NCI-H446 (cell line): ENCODE data around the gene FSCN2.
A peak's percentile ranks its signal among the peaks of the same experiment; 100 is the strongest.

ENCODE experiments used
- DNase-seq, 2 experiments: peaks; one replicate each; lab custom pipeline; 2025; lab: John Stamatoyannopoulos, UW

FSCN2 gene

DNA sequence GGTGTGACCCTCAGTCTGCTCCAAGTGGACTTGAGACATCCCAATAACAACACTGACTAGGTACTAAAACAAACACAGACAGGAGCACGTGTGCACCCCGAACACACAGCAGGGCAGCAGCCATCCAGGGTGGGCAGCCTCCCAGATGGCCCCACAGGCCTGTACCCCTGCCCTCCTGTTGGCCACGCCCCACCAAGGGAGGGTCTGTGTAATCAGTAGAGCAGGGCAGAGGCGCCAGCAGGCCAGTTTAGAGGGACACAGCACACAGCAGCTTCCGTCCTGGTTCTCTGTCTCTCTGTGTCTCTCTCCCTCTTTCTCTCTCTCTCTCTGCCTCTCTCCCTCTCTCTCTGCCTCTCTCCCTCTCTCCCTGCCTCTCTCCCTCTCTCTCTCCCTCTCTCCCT lies 37.0 kb upstream of the FSCN2 start:
- DNase-seq, result no peak

- DNase-seq, result no peak
Measured at GRCh38 chr17:81491761-81492160, 36.4 kb upstream of the FSCN2 start.

DNA sequence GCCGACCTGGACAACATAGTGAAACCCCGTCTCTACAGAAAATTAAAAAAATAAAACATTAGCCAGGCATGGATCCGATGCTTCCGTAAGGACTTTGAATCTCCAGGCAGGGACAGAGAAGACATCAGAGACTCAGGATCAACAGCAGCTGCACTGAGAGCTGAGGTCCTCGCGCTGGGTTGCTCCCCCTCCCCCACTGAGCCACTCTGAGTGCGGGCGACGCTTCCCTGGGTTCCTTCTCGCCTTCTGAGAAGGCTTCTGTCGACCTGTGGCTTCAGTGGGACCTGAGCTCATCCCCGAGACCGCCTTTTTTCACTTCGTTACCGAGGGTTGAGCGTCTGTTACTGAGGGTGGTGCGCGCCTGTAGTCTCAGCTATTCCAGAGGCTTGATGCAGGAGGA lies 36.0 kb upstream of the FSCN2 start:
- DNase-seq, result no peak

DNA sequence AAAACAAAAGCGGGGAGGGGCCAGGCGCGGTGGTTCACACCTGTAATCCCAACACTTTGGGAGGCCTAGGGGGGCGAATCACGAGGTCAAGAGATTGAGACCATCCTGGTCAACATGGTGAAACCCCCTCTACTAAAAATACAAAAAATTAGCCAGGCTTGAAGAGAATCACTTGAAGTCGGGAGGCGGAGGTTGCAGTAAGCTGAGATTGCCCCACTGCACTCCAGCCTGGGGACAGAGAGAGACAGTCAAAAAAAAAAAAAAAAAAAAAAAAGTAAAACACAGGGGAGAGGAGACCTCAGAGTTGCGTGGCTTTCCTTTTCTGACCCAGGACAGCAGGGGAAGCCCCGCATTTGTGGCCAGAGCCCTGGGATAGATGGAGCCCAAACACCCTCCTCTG lies 35.5 kb upstream of the FSCN2 start:
- DNase-seq, result no peak

- no peak for DNase-seq
Measured at GRCh38 chr17:81493198-81494038, 34.8 kb upstream of the FSCN2 start.

- DNase-seq, result peak; percentile 53 to 76
Measured at GRCh38 chr17:81494626-81495377, 33.4 kb upstream of the FSCN2 start.

DNA sequence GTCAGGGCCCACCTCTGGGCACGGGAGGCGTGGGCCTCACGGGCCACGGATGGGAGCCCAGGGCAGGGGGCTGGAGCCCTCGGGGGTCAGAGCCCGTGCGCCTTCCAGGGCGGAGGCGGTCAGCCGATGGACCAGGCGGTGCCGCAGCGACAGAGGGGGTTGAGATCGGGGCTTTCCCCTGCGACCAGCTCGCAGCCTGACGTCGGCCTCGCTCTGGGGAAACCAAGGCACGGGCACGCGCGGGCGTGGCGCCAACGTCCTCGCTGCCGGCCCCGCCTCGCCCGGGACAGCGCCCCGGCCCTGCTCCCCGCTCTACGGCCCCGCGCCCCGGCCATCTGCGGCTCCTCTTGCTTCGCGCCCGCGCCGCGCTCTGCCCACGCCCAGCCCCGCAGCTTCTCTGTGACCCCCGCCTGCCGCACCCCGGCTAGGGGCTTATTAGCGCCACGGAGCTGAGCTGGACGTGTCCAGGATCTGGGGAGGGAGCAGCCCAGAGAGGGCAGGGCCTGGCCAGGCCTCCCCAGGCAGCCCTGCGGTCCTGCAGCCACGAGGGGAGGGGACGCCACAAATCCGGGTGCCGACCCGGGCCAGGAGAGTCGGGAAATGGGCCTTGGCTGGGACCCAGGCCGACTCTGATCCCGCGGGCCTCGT lies 29.1 kb upstream of the FSCN2 start:
- no peak for DNase-seq

- no peak for DNase-seq
Measured at GRCh38 chr17:81499601-81499970, 28.6 kb upstream of the FSCN2 start.

DNA sequence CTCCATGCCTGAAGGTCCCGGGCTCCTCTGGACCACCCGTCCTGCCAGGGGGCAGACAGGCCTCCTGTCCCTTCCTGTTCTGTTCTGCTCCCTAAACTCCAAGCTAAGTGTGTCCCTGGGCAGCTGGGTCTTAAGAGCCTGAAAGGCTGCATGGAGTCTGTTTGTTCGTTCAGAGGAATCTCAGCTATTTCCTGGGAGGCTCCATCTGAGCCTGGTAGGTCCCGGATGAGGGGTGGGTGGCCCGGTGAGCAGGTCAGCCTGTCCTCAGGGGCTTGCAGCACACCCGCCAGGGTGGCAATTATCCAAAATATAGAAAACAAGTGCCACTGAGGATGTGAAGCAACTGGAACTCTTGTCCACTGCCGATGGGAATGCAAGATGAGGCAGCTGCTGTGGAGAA lies 28.1 kb upstream of the FSCN2 start:
- DNase-seq, result no peak

- no peak for DNase-seq
Measured at GRCh38 chr17:81502471-81503017, 25.6 kb upstream of the FSCN2 start.

DNA sequence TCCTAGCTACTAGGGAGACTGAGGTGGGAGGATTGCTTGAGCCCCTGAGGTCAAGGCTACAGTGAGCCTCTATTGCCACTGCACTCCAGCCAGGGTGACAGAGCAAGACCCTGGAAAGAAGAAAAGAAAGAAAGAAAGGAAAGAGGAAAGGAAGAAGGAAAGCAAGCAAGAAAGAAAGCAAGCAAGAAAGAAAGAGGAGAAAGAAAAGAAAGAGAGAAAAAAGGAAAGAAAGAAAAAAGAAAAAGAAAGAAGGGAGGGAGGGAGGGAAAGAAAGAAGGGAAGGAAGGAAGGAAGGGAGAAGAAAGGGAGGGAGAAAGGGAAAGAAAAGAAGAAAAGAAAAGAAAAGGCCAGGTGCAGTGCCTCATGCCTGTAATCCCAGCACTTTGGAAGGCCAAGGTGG lies 24.6 kb upstream of the FSCN2 start:
- DNase-seq, result no peak

DNA sequence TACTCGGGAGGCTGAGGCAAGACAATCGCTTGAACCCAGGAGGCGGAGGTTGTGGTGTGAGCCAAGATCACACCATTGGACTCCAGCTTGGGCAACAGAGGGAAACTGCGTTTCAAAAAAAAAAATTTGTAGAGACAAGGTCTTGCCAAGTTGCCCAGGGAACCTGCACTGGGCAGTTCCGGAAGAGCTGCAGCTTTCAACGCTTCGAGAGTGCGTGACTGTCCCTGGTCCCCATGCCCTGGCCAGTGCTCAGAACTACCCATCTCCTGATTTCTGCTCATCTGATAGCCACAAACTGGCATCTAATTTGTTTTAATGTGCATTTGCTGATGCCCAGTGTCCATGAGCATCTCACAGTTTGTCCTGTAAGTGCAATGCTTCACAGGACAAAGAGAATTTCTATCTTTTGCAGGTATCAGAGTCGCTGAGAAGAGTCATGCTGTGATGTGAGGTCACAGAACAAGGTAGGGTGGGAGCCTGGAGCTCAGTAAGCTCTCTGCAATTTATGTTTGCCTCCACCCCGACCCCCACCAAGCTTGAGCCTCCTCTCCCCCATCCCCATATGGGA lies 19.5 kb upstream of the FSCN2 start:
- no peak for DNase-seq

- no peak for DNase-seq
Measured at GRCh38 chr17:81509207-81509971, 18.8 kb upstream of the FSCN2 start.

DNA sequence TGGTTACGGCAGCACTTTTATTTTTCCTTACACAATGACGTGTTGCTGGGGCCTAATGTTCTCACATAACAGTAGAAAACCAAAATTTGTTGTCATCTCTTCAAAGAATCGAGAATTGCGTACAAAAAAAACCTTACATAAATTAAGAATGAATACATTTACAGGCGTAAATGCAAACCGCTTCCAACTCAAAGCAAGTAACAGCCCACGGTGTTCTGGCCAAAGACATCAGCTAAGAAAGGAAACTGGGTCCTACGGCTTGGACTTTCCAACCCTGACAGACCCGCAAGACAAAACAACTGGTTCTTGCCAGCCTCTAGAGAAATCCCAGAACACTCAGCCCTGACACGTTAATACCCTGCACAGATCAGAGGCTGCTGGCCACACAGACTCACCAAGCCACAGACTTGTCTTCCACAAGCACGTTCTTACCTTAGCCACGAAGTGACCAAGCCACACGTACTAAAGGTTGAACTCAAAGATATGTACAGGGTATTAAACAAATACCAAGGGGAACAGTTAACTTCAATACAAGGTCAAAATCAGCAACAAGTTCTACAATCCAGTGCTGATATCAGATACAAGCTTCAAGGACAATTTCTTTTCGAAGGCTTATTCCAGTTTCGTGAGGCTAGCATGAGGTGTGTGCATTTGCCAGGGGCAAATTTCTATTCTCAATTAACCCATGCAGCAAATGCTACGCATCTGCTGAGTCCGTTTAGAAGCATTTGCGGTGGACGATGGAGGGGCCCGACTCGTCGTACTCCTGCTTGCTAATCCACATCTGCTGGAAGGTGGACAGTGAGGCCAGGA lies 18.0 kb upstream of the FSCN2 start:
- no peak for DNase-seq

DNA sequence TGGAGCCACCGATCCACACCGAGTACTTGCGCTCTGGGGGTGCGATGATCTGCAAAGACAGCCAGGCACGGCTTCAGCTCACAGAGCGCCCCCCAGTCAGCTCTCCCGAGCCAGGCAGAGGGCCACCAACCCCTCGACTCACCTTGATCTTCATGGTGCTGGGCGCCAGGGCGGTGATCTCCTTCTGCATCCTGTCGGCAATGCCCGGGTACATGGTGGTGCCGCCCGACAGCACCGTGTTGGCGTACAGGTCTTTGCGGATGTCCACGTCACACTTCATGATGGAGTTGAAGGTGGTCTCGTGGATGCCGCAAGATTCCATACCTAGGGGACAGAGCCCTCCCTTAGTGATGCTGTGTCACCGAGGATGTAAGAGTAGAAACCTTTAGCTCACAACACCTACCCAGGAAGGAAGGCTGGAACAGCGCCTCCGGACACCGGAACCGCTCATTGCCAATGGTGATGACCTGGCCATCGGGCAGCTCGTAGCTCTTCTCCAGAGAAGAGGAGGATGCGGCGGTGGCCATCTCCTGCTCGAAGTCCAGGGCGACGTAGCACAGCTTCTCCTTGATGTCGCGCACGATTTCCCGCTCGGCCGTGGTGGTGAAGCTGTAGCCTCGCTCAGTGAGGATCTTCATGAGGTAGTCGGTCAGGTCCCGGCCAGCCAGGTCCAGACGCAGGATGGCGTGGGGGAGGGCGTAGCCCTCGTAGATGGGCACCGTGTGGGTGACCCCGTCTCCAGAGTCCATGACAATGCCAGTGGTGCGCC lies 17.2 kb upstream of the FSCN2 start:
- DNase-seq, result no peak

DNA sequence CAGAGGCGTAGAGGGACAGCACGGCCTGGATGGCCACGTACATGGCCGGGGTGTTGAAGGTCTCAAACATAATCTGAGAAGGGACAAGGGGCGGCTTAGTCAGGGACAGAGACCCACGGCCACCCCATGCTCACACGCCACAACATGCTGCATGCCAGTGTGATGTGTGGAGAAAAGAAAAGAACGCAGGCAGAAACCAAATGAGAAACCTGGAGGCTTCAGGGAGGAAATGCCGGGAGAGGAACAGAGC lies 16.7 kb upstream of the FSCN2 start:
- no peak for DNase-seq

- DNase-seq, result no peak
Measured at GRCh38 chr17:81511804-81512561, 16.2 kb upstream of the FSCN2 start.

DNA sequence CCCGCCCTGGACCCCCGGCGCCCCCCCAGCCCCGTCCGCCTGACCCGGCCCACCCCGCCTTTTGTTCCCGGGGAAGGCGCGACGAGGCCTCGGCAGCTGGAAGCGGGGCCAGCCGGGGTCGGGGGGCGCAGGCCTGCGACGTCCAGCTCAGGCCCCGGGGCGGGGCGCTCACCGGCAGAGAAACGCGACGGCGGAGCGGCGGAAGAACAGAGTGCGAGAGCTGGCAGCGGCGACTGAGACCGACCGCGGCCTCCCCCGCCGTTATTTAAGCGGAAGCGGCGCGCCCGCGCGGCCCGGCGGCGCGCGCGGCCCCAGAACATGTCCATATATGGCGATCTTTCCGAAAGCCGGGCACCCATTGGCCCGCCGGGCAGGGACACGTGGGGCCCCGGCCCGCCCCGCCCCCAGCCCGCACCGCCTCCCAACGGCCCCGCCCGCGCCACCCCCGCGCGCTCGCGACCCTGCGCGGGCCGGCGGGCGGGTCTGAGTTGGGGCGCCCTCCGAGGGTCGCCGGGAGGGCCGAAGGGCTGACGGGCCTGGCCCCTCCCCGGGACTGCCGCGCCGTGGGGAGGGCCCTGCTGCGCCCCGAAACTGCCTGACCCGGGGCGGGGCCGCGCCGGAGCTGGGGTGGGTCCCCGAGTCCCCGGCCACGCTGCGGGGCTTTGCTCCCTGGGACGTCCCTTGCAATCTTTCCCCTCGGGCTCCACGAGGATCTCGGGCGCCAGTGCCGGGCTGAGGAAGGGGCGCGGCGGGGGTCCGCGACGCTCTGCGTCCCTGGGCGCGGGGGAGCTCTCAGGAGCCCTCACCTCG lies 15.4 kb upstream of the FSCN2 start, which contains the start of gene ACTG1:
TSS of gene ACTG1 (minus strand) at position 238 of the 810 bp plus-strand sequence. CDS start 445 bp downstream, outside the sequence.
- DNase-seq, result peak; percentile 82 to 94

DNA sequence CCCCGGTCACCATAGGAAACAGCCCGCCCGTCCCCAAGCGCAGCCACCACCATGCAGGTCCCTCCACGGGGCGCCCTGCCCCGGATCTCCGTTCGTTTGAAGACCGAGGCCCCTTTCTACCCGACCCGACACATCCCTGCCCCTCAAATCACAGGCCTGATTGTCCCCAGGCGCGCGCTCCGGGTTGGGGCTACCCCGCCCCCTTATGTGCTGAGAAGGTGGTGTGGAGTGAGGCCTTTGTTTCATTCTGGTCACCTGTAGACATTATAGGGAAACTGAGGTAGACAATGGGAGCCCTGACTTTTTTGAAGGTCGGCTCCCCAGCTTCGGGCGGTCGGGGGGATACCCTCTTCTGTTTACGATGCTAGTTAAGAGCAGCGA lies 14.8 kb upstream of the FSCN2 start:
- no peak for DNase-seq
